Measurements from ENCODE around the gene SORCS2.

SORCS2 gene

GRCh38 chr4:7383266-7383665 is 190.9 kb downstream of the SORCS2 start:
- Histone ChIP-seq H3K4me1 (ENCODE audit: insufficient read depth, low read length) (no peaks in the 10 kb centered on the region), H3K9me3 (ENCODE audit: insufficient read depth, low read depth, low read length) (no peaks in the 10 kb centered on the region), H3K4me3 (ENCODE audit: low read length) (no peak overlapping the region), H3K27ac (ENCODE audit: low read length) (no peak overlapping the region), H3K36me3 (ENCODE audit: insufficient read depth, low read depth, low read length) (no peaks in the 10 kb centered on the region), H3K9ac (ENCODE audit: low read depth, low read length) (no peak overlapping the region), H3K27me3 (ENCODE audit: insufficient read depth, low read length) (no peaks in the 10 kb centered on the region)

- no peaks in the 10 kb centered on the region for H3K9me3 ChIP-seq (ENCODE audit: insufficient read depth, low read depth, low read length)
- H3K27me3 ChIP-seq (ENCODE audit: insufficient read depth, low read length): no peaks in the 10 kb centered on the region
- no peaks in the 10 kb centered on the region for H3K4me1 ChIP-seq (ENCODE audit: insufficient read depth, low read length)
- no peak overlapping the region for H3K9ac ChIP-seq (ENCODE audit: low read depth, low read length)
- H3K36me3 ChIP-seq (ENCODE audit: insufficient read depth, low read depth, low read length): no peaks in the 10 kb centered on the region
- no peak overlapping the region for H3K4me3 ChIP-seq (ENCODE audit: low read length)
- H3K27ac ChIP-seq (ENCODE audit: low read length): no peak overlapping the region
Observed at GRCh38 chr4:7384003-7384928, 191.9 kb downstream of the SORCS2 start.

GRCh38 chr4:7384929-7385890 is 192.9 kb downstream of the SORCS2 start:
- Histone ChIP-seq H3K36me3 (ENCODE audit: insufficient read depth, low read depth, low read length) (no peaks in the 10 kb centered on the region), H3K9me3 (ENCODE audit: insufficient read depth, low read depth, low read length) (no peaks in the 10 kb centered on the region), H3K4me1 (ENCODE audit: insufficient read depth, low read length) (no peaks in the 10 kb centered on the region), H3K27me3 (ENCODE audit: insufficient read depth, low read length) (no peaks in the 10 kb centered on the region), H3K27ac (ENCODE audit: low read length) (no peak overlapping the region), H3K4me3 (ENCODE audit: low read length) (no peak overlapping the region), H3K9ac (ENCODE audit: low read depth, low read length) (no peak overlapping the region)

- Histone ChIP-seq H3K9ac (ENCODE audit: low read depth, low read length) (no peak overlapping the region), H3K36me3 (ENCODE audit: insufficient read depth, low read depth, low read length) (no peaks in the 10 kb centered on the region), H3K27ac (ENCODE audit: low read length) (no peak overlapping the region), H3K27me3 (ENCODE audit: insufficient read depth, low read length) (no peaks in the 10 kb centered on the region), H3K4me1 (ENCODE audit: insufficient read depth, low read length) (no peaks in the 10 kb centered on the region), H3K4me3 (ENCODE audit: low read length) (no peak overlapping the region), H3K9me3 (ENCODE audit: insufficient read depth, low read depth, low read length) (no peaks in the 10 kb centered on the region)
Observed at GRCh38 chr4:7387925-7388324, 195.6 kb downstream of the SORCS2 start.

- Histone ChIP-seq H3K27me3 (ENCODE audit: insufficient read depth, low read length) (no peaks in the 10 kb centered on the region), H3K36me3 (ENCODE audit: insufficient read depth, low read depth, low read length) (no peaks in the 10 kb centered on the region), H3K4me1 (ENCODE audit: insufficient read depth, low read length) (no peaks in the 10 kb centered on the region), H3K4me3 (ENCODE audit: low read length) (no peak overlapping the region), H3K9ac (ENCODE audit: low read depth, low read length) (no peak overlapping the region), H3K9me3 (ENCODE audit: insufficient read depth, low read depth, low read length) (no peaks in the 10 kb centered on the region), H3K27ac (ENCODE audit: low read length) (no peak overlapping the region)
Observed at GRCh38 chr4:7388627-7389026, 196.3 kb downstream of the SORCS2 start.

GRCh38 chr4:7389101-7389701 is 196.9 kb downstream of the SORCS2 start:
- H3K4me1 ChIP-seq (ENCODE audit: insufficient read depth, low read length): no peaks in the 10 kb centered on the region
- H3K9me3 ChIP-seq (ENCODE audit: insufficient read depth, low read depth, low read length): no peaks in the 10 kb centered on the region
- no peaks in the 10 kb centered on the region for H3K36me3 ChIP-seq (ENCODE audit: insufficient read depth, low read depth, low read length)
- H3K9ac ChIP-seq (ENCODE audit: low read depth, low read length): no peak overlapping the region
- no peak overlapping the region for H3K4me3 ChIP-seq (ENCODE audit: low read length)
- no peak overlapping the region for H3K27ac ChIP-seq (ENCODE audit: low read length)
- no peaks in the 10 kb centered on the region for H3K27me3 ChIP-seq (ENCODE audit: insufficient read depth, low read length)

GRCh38 chr4:7389719-7390118 is 197.4 kb downstream of the SORCS2 start:
- Histone ChIP-seq H3K4me1 (ENCODE audit: insufficient read depth, low read length) (no peaks in the 10 kb centered on the region), H3K9me3 (ENCODE audit: insufficient read depth, low read depth, low read length) (no peaks in the 10 kb centered on the region), H3K9ac (ENCODE audit: low read depth, low read length) (no peak overlapping the region), H3K4me3 (ENCODE audit: low read length) (no peak overlapping the region), H3K27me3 (ENCODE audit: insufficient read depth, low read length) (no peaks in the 10 kb centered on the region), H3K27ac (ENCODE audit: low read length) (no peak overlapping the region), H3K36me3 (ENCODE audit: insufficient read depth, low read depth, low read length) (no peaks in the 10 kb centered on the region)

GRCh38 chr4:7390336-7390735 is 198.0 kb downstream of the SORCS2 start:
- Histone ChIP-seq H3K27ac (ENCODE audit: low read length) (no peak overlapping the region), H3K27me3 (ENCODE audit: insufficient read depth, low read length) (no peaks in the 10 kb centered on the region), H3K4me1 (ENCODE audit: insufficient read depth, low read length) (no peaks in the 10 kb centered on the region), H3K9me3 (ENCODE audit: insufficient read depth, low read depth, low read length) (no peaks in the 10 kb centered on the region), H3K9ac (ENCODE audit: low read depth, low read length) (no peak overlapping the region), H3K4me3 (ENCODE audit: low read length) (no peak overlapping the region), H3K36me3 (ENCODE audit: insufficient read depth, low read depth, low read length) (no peaks in the 10 kb centered on the region)

GRCh38 chr4:7390906-7391636 is 198.7 kb downstream of the SORCS2 start:
- Histone ChIP-seq H3K4me1 (ENCODE audit: insufficient read depth, low read length) (no peaks in the 10 kb centered on the region), H3K9me3 (ENCODE audit: insufficient read depth, low read depth, low read length) (no peaks in the 10 kb centered on the region), H3K27ac (ENCODE audit: low read length) (no peak overlapping the region), H3K27me3 (ENCODE audit: insufficient read depth, low read length) (no peaks in the 10 kb centered on the region), H3K9ac (ENCODE audit: low read depth, low read length) (no peak overlapping the region), H3K4me3 (ENCODE audit: low read length) (no peak overlapping the region), H3K36me3 (ENCODE audit: insufficient read depth, low read depth, low read length) (no peaks in the 10 kb centered on the region)

- Histone ChIP-seq H3K4me3 (ENCODE audit: low read length) (no peak overlapping the region), H3K27ac (ENCODE audit: low read length) (no peak overlapping the region), H3K9ac (ENCODE audit: low read depth, low read length) (no peak overlapping the region), H3K27me3 (ENCODE audit: insufficient read depth, low read length) (no peaks in the 10 kb centered on the region), H3K4me1 (ENCODE audit: insufficient read depth, low read length) (no peaks in the 10 kb centered on the region), H3K9me3 (ENCODE audit: insufficient read depth, low read depth, low read length) (no peaks in the 10 kb centered on the region), H3K36me3 (ENCODE audit: insufficient read depth, low read depth, low read length) (no peaks in the 10 kb centered on the region)
Observed at GRCh38 chr4:7391637-7392437, 199.5 kb downstream of the SORCS2 start.

Data from iPS-20b (cell line).